ENCODE measurements around the gene WNK3.
"Not testable (repeated sequence)": the region's sequence is repeated elsewhere in the genome, so short reads cannot be mapped to it uniquely, and the experiment has no call there.

The WNK3 gene

GRCh38 chrX:54357414-54358377 lies at the start of gene WNK3:
Gene WNK3 (minus strand): TSS chrX:54358046.
- peak; percentile 91 for DNase-seq

- DNase-seq, result no peak
Measured at GRCh38 chrX:54407266-54407665, 49.4 kb upstream of the WNK3 start.

- no peak for DNase-seq
Measured at GRCh38 chrX:54397113-54397512, 39.3 kb upstream of the WNK3 start.

- no peak for DNase-seq
Measured at GRCh38 chrX:54386314-54386713, 28.5 kb upstream of the WNK3 start.

- not testable (repeated sequence) for DNase-seq
Measured at GRCh38 chrX:54384661-54385060, 26.8 kb upstream of the WNK3 start.

GRCh38 chrX:54359408-54359807 lies 1.6 kb upstream of the WNK3 start:
- no peak for DNase-seq

GRCh38 chrX:54358424-54359211 lies 772 bp upstream of the WNK3 start:
- DNase-seq, result peak; percentile 85

- DNase-seq, result no peak
Measured at GRCh38 chrX:54352677-54353076, 5.2 kb downstream of the WNK3 start.

GRCh38 chrX:54337383-54337782 lies 20.5 kb downstream of the WNK3 start:
- DNase-seq, result not testable (repeated sequence)

- DNase-seq, result no peak
Measured at GRCh38 chrX:54325077-54325476, 32.8 kb downstream of the WNK3 start.

GRCh38 chrX:54320067-54320466 lies 37.8 kb downstream of the WNK3 start:
- DNase-seq, result no peak

GRCh38 chrX:54306379-54306778 lies 51.5 kb downstream of the WNK3 start:
- no peak for DNase-seq

GRCh38 chrX:54301516-54301915 lies 56.3 kb downstream of the WNK3 start:
- DNase-seq, result no peak

GRCh38 chrX:54294306-54294705 lies 63.5 kb downstream of the WNK3 start:
- DNase-seq, result no peak

GRCh38 chrX:54292755-54293154 lies 65.1 kb downstream of the WNK3 start:
- no peak for DNase-seq

GRCh38 chrX:54291758-54292157 lies 66.1 kb downstream of the WNK3 start:
- no peak for DNase-seq

- DNase-seq, result no peak
Measured at GRCh38 chrX:54288968-54289367, 68.9 kb downstream of the WNK3 start.

- DNase-seq, result no peak
Measured at GRCh38 chrX:54288277-54288676, 69.6 kb downstream of the WNK3 start.

GRCh38 chrX:54281676-54282075 lies 76.2 kb downstream of the WNK3 start:
- no peak for DNase-seq

GRCh38 chrX:54280466-54280865 lies 77.4 kb downstream of the WNK3 start:
- no peak for DNase-seq

GRCh38 chrX:54271664-54272063 lies 86.2 kb downstream of the WNK3 start:
- DNase-seq, result no peak

- no peak for DNase-seq
Measured at GRCh38 chrX:54248309-54248708, 109.5 kb downstream of the WNK3 start.

GRCh38 chrX:54246866-54247265 lies 111.0 kb downstream of the WNK3 start:
- DNase-seq, result no peak

GRCh38 chrX:54238588-54238987 lies 119.3 kb downstream of the WNK3 start:
- no peak for DNase-seq
